ENCODE measurements around the gene PNMA8C.

The PNMA8C gene

DNA sequence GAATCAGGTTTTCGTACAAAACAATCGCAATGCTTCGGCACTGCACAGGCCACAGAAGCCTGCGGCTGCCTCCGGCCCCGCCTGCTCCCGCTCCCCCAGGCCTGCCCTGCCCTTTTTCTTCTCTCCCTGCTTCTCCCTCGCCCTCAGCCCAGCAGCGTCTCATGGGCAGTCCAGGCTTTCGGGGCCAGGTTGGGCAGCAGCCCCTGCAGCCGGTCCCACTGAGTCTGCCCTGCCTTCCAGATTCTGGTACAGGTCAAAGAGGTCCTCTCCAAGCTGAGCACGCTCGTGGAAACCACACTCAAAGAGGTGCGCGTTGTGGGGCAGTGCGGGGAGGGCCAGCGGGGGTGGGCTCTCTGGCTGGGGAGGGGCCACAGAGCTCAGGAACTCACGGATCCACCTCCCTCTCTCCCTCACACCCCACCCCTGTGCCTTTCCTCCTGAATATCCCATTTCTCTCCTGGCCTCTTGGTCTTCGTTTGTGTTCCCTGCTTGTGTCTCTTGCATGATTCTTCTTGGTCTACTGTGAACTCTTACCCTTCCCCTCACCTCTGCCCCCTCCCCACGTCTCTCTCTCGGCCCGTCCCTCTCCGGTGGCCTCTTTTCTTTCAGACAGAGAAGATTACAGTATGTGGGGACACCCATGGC lies 45.4 kb downstream of the PNMA8C start:
- POLR2A ChIA-PET, result no interaction called here
- TF ChIP-seq YY1 (tag by site-specific recombination; IDR thresholded peaks at IDR 0.05) (no peak), ZNF169 (tag by site-specific recombination; IDR thresholded peaks at IDR 0.05) (no peak), IKZF3 (tag by site-specific recombination; IDR thresholded peaks at IDR 0.05) (no peak), ZNF37A (tag by site-specific recombination; IDR thresholded peaks at IDR 0.05) (no peak), SALL2 (tag by site-specific recombination; IDR thresholded peaks at IDR 0.05; ENCODE audit: borderline replicate concordance) (no peak), HOXC10 (CRISPR knock-in tag; IDR thresholded peaks at IDR 0.05) (no peak), PRDM4 (tag by site-specific recombination; IDR thresholded peaks at IDR 0.05) (no peak), ZNF394 (tag by site-specific recombination; IDR thresholded peaks at IDR 0.05; ENCODE audit: borderline replicate concordance) (no peak), ZNF23 (tag by site-specific recombination; IDR thresholded peaks at IDR 0.05; ENCODE audit: borderline replicate concordance) (no peak)
- TF ChIP-seq, protein P1, sequence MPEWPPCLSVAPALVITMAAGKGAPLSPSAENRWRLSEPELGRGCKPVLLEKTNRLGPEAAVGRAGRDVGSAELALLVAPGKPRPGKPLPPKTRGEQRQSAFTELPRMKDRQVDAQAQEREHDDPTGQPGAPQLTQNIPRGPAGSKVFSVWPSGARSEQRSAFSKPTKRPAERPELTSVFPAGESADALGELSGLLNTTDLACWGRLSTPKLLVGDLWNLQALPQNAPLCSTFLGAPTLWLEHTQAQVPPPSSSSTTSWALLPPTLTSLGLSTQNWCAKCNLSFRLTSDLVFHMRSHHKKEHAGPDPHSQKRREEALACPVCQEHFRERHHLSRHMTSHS (tag by site-specific recombination; IDR thresholded peaks at IDR 0.05), result no peak
- TF ChIP-seq, protein P2, sequence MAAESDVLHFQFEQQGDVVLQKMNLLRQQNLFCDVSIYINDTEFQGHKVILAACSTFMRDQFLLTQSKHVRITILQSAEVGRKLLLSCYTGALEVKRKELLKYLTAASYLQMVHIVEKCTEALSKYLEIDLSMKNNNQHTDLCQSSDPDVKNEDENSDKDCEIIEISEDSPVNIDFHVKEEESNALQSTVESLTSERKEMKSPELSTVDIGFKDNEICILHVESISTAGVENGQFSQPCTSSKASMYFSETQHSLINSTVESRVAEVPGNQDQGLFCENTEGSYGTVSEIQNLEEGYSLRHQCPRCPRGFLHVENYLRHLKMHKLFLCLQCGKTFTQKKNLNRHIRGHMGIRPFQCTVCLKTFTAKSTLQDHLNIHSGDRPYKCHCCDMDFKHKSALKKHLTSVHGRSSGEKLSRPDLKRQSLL (tag by site-specific recombination; IDR thresholded peaks at IDR 0.05), result no peak
- Histone ChIP-seq H3K4me1 (ENCODE audit: control insufficient read depth, insufficient read depth, low read length) (no peaks in the 10 kb centered on the region), H3K36me3 (ENCODE audit: control insufficient read depth in 2 of 2, insufficient read depth in 1 of 2, low read length in 2 of 2) (peaks cover 69 to 91% of the 10 kb centered on the region in 2 experiments), H3K27ac (ENCODE audit: extremely low read depth, low read depth, low read length) (no peak overlapping the region), H3K4me3 (ENCODE audit: low read depth, low read length) (no peak overlapping the region), H3K9me3 (ENCODE audit: control insufficient read depth, insufficient read depth, low read depth, low read length) (no peaks in the 10 kb centered on the region)
- CTCF ChIA-PET, result interaction anchor here (0.6 to 4.6 kb wide), 3 partner anchors 12 to 103 kb away, joined by 3 to 26 read pairs (median 4); no protein-coding TSS in a partner anchor

DNA sequence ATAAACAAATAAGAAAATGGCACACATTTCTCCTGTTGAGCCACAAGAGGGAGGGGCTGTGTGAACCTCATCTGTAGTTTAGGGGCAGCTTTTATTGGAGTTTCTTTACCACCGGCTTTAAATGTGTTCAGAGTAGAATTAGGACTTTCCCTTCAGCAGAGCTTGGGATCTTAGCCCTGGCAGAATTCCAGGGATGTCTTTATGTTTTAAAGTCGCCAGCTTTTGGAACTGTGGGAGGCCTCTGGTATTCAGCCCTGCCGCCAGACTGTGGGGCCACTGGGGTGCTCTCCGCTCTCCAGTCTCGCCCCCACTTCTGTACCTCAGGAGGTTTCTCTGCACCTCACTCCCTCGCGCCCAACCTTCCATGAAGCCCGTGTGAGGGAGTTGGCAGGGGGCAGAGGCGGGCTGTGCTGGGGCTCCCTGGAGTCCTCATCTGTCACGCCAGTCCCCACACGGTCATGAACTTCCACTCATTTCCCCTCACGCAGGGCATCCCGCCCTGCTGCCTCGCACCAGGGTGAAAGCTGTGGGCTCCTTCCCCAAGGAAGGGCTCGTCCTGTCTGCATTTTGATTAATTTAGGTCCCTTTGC lies 46.9 kb downstream of the PNMA8C start:
- Histone ChIP-seq H3K4me1 (ENCODE audit: control insufficient read depth, insufficient read depth, low read length) (no peaks in the 10 kb centered on the region), H3K27ac (ENCODE audit: extremely low read depth, low read depth, low read length) (no peak overlapping the region), H3K9me3 (ENCODE audit: control insufficient read depth, insufficient read depth, low read depth, low read length) (no peaks in the 10 kb centered on the region), H3K4me3 (ENCODE audit: low read depth, low read length) (no peak overlapping the region), H3K36me3 (ENCODE audit: control insufficient read depth in 2 of 2, insufficient read depth in 1 of 2, low read length in 2 of 2) (peaks cover 79 to 91% of the 10 kb centered on the region in 2 experiments)
- TF ChIP-seq ZBTB48 (tag by site-specific recombination; IDR thresholded peaks at IDR 0.05) (no peak), PRDM6 (tag by site-specific recombination; IDR thresholded peaks at IDR 0.05) (no peak), SCRT1 (tag by site-specific recombination; IDR thresholded peaks at IDR 0.05; ENCODE audit: borderline replicate concordance) (no peak), ZNF501 (tag by site-specific recombination; IDR thresholded peaks at IDR 0.05) (no peak), RBAK (tag by site-specific recombination; IDR thresholded peaks at IDR 0.05) (no peak), ZNF747 (tag by site-specific recombination; IDR thresholded peaks at IDR 0.05) (no peak), ZNF18 (tag by site-specific recombination; IDR thresholded peaks at IDR 0.05) (no peak), ZNF214 (tag by site-specific recombination; IDR thresholded peaks at IDR 0.05; ENCODE audit: borderline replicate concordance) (no peak), OVOL3 (tag by site-specific recombination; IDR thresholded peaks at IDR 0.05) (no peak)
- TF ChIP-seq, protein P3, sequence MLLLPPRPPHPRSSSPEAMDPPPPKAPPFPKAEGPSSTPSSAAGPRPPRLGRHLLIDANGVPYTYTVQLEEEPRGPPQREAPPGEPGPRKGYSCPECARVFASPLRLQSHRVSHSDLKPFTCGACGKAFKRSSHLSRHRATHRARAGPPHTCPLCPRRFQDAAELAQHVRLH (tag by site-specific recombination; IDR thresholded peaks at IDR 0.05), result no peak
- TF ChIP-seq, protein P1 (tag by site-specific recombination; IDR thresholded peaks at IDR 0.05), result no peak
- CTCF ChIA-PET, result interaction anchor here (0.6 to 1.7 kb wide), 6 partner anchors 14 to 303 kb away, joined by 3 to 9 read pairs (median 4); partner anchors contain the start of gene PPP5C
- POLR2A ChIA-PET, result no interaction called here

All from HEK293 (cell line).